Fibroblast of mammary gland (primary cell): ENCODE results near the gene TULP4.
A peak's percentile ranks its signal among the peaks of the same experiment; 100 is the strongest.

Experiments
- DNase-seq: peaks from one replicate; pipeline ENCODE4 v3.0.0-alpha.2; 2010; ENCODE audit warnings: low read depth
- H3K4me3 ChIP-seq: 2 replicates; pipeline ENCODE4 v1.5.1; 2011; ENCODE audit warnings: low read depth, mild to moderate bottlenecking, low read length, moderate library complexity; ENCODE audit not compliant: control insufficient read depth
- TF ChIP-seq, protein P1 (sequence below): conservative IDR thresholded peaks from 2 replicates; pipeline ENCODE4 v1.5.1; 2011; ENCODE audit warnings: low read depth, low read length, inconsistent platforms; ENCODE audit not compliant: control insufficient read depth, insufficient read depth

Gene TULP4

DNA sequence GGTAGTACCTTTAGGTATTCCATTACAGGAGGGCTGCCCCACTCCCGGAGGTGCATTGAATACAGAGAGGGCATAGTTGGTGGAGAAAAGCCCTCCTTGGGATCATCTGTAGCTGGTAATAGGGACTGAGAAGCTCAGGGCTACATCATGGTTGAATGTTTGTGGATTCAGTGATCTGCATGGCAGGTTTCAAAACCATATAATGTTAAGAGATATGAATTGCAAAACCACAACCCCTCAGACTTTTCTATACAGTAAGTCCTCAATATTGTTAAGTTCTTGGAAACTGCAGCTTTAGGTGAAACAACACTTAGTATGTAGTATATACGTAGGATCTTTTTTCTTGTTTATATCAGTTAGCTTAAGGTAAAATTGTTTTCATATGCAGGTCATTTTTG is 11.3 kb downstream of the TULP4 start:
- H3K4me3 ChIP-seq, result no peak overlapping the region
- TF ChIP-seq, protein P1, sequence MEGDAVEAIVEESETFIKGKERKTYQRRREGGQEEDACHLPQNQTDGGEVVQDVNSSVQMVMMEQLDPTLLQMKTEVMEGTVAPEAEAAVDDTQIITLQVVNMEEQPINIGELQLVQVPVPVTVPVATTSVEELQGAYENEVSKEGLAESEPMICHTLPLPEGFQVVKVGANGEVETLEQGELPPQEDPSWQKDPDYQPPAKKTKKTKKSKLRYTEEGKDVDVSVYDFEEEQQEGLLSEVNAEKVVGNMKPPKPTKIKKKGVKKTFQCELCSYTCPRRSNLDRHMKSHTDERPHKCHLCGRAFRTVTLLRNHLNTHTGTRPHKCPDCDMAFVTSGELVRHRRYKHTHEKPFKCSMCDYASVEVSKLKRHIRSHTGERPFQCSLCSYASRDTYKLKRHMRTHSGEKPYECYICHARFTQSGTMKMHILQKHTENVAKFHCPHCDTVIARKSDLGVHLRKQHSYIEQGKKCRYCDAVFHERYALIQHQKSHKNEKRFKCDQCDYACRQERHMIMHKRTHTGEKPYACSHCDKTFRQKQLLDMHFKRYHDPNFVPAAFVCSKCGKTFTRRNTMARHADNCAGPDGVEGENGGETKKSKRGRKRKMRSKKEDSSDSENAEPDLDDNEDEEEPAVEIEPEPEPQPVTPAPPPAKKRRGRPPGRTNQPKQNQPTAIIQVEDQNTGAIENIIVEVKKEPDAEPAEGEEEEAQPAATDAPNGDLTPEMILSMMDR, result no peak
- no peak for DNase-seq

DNA sequence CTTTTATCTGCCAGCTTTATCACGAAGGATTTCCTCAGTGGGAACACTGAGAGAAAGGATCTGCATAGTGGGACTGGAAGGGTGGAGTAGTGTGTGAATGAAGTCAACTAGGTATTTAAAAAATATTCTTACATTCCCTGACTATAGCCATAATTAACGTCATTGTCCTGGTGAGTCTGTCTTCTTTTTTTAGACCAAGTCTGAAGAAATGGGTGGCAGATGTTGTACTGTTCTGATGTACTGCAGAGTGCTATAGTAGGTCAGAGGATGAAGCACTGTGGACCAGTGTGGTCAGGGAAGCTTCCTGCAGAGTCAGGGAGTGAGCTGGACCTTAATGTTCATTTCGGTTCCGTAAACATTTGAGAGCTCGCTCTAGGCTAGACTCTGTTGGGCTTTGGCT is 11.9 kb downstream of the TULP4 start:
- TF ChIP-seq, protein P1, result no peak
- peak; percentile 62 for DNase-seq
- no peak overlapping the region for H3K4me3 ChIP-seq

DNA sequence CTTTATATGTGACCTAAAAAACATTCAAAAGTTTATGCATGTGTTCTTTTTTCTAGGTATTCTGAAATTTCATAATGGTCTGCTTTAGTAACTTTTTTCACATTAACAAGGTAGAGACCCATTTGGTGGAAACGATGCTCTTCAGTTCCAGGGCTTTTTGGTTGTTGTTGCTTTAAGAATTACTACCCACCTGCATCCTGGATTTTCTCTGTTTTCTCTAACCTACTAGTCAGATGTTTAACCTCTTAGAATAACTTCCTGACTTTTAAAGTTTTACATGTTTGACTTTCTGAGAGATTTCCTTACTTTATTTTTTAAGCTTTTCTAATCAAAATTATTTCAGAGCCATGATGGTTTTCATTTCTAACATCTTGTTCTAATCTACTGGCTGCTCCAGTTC is 14.9 kb downstream of the TULP4 start:
- TF ChIP-seq, protein P1, result no peak
- no peak overlapping the region for H3K4me3 ChIP-seq
- DNase-seq, result no peak

DNA sequence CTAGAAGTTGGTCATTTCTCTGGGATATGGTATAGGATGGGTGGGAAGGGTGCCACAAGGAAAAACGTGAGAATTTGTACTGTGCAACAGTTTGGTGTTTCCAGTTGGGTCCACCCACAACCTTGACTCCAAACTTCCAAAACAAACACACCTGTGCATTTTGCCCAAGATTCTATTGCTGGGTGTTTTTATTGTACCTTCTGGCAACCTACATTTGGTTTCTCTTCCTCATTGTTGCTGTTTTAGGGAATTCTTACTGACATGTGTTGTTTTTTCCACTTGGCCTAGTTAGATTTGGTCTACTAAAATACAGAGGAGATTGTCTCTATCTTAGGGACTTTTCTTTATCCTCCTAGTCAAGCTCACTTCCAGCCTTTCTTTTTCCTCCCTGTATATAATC is 16.7 kb downstream of the TULP4 start:
- DNase-seq, result no peak
- TF ChIP-seq, protein P1, result no peak
- H3K4me3 ChIP-seq, result no peak overlapping the region

DNA sequence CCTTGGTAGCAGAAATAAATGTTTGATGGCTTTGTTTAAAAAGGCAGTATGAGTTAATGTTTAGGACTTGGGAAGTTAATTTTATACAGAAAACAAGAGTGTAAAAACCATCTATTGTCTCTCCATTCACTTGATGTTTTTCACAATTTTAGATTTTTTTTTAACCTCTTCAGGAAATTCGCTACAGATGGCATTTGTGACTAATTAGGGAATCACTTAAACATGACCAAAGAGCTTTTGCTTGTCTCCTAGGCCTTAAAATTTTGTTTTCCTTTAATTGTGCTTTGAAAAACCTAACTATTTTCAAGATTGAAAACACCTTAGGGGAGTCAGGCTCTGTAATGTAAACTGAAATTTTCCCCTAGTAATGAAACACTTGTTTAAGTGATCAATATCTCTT is 17.3 kb downstream of the TULP4 start:
- H3K4me3 ChIP-seq, result no peak overlapping the region

DNA sequence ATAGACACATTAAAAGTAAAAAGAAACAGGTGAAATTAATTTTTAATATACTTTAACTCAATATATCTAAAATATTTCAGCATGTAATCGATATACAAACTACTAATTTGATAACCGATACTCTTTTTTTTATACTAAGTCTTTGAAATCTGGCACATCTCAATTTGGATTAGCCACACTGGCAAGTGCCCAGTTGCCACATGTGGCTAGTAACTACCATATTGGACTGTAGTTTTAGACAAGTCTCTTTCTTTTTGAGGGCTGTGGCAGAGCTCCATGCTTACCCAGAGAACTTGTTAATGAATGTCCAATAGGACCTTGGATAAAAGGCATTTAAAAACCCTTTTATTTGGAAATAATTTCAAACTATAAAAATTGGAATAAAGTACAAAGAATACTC is 17.8 kb downstream of the TULP4 start:
- no peak for DNase-seq
- no peak overlapping the region for H3K4me3 ChIP-seq
- TF ChIP-seq, protein P1, result no peak

More for the DNA sequence above, 17.3 kb downstream of the TULP4 start:
- TF ChIP-seq, protein P1, result no peak
- DNase-seq, result peak; percentile 22

DNA sequence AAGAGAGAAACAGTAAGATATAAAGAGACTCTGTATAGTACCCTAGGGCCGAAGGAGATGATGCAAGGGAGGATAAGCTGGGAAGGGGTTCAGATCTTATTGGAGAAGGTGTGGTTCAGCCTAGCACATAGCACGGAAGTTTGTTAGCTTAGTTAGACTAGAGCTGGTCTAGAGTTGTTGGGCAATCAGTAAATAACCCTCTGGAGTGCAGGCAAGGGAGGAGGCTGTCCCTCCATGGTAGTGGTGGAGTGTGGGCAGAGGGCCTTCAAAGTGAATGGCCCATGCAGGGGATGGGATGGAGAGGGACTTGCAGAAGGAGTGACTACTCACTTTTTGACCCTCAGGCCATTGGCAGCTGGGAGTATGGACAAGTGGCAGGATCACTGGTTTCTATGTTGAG is 20.0 kb downstream of the TULP4 start:
- no peak overlapping the region for H3K4me3 ChIP-seq
- no peak for DNase-seq
- TF ChIP-seq, protein P1, result no peak
